ENCODE results near the gene P3H4. TPM values are rescaled to one million over a fixed set of nuclear protein-coding genes. Genes with fewer than 3 reads are reported as not detected.

The P3H4 gene
- total and polyA plus RNA-seq, 11 donors: 2.2 to 10.1 (median 5.3) TPM

GRCh38 chr17:41837761-41838538 is 26.2 kb upstream of the P3H4 start, which contains the start of gene KLHL10:
Gene KLHL10 (plus strand): TSS chr17:41837825. CDS start chr17:41837933, 108 bp downstream.
- intact Hi-C loops (cut with DNase I): no loop called here
- no peak within 1 kb of the TSS for H3K27ac ChIP-seq
- ATAC-seq: no peak

GRCh38 chr17:41836550-41837196 is 24.9 kb upstream of the P3H4 start:
- intact Hi-C loops (cut with DNase I): no loop called here
- H3K4me1 ChIP-seq: peaks cover 0 to 17% (median 12%) of the 10 kb centered on the region in 12 donors
- H3K27ac ChIP-seq: peak overlapping the region in 6 of 12 donors; percentile 46 to 88 (median 80)
- ATAC-seq: no peak
- no peak for DNase-seq
- 60 to 81% (median 61%) methylated on average over 21 of the region's 21 CpGs for WGBS, 4 donors
- no peaks in the 10 kb centered on the region for H3K9me3 ChIP-seq
- H3K4me3 ChIP-seq: peak overlapping the region; percentile 73 to 97 (median 88)
- no peaks in the 10 kb centered on the region for H3K27me3 ChIP-seq
- no peak for TF ChIP-seq POLR2A (IDR thresholded peaks at IDR 0.05)
- no peak for TF ChIP-seq CTCF (IDR thresholded peaks at IDR 0.05)
- H3K36me3 ChIP-seq: peaks cover 0 to 18% (median 11%) of the 10 kb centered on the region in 9 donors

More at GRCh38 chr17:41837761-41838538, 26.2 kb upstream of the P3H4 start, which contains the start of gene KLHL10:
- peak within 1 kb of the TSS in 8 of 12 donors; percentile 81 to 97 (median 92) for H3K4me3 ChIP-seq
- TF ChIP-seq POLR2A (IDR thresholded peaks at IDR 0.05) (no peak), CTCF (IDR thresholded peaks at IDR 0.05) (no peak)
- peaks cover 0 to 7% (median 0%) of the 10 kb centered on the region in 9 donors for H3K36me3 ChIP-seq
- no peaks in the 10 kb centered on the region for H3K9me3 ChIP-seq
- WGBS, 4 donors: 92 to 96% (median 95%) methylated on average over 14 to 15 of the region's 15 CpGs
- H3K27me3 ChIP-seq: no peaks in the 10 kb centered on the region
- DNase-seq: no peak
- H3K4me1 ChIP-seq: peaks cover 0 to 17% (median 12%) of the 10 kb centered on the region in 12 donors

- WGBS, 4 donors: 1 to 5% (median 1%) methylated on average over 17 to 72 of the region's 72 CpGs
- peak within 1 kb of the TSS in 11 of 12 donors; percentile 6 to 88 (median 64) for H3K27ac ChIP-seq
- no peaks in the 10 kb centered on the region for H3K27me3 ChIP-seq
- peak within 1 kb of the TSS; percentile 73 to 97 (median 88) for H3K4me3 ChIP-seq
- DNase-seq: peak; percentile 54 to 83 (median 68)
- TF ChIP-seq POLR2A (IDR thresholded peaks at IDR 0.05) (no peak), CTCF (IDR thresholded peaks at IDR 0.05) (no peak)
- peaks cover 0 to 25% (median 18%) of the 10 kb centered on the region in 9 donors for H3K36me3 ChIP-seq
- H3K9me3 ChIP-seq: no peaks in the 10 kb centered on the region
- ATAC-seq: peak; percentile 68 to 96 (median 92)
- H3K4me1 ChIP-seq: peaks cover 0 to 17% (median 12%) of the 10 kb centered on the region in 12 donors
- intact Hi-C loops (cut with DNase I): loop anchor here in 1 of 10 donors (2.0 kb wide), 1 partner anchor 23 kb away; the partner anchor contains the start of gene FKBP10
Observed at GRCh38 chr17:41835800-41836549, 24.2 kb upstream of the P3H4 start, which contains the start of gene NT5C3B. Gene NT5C3B (minus strand): TSS chr17:41836232. CDS start chr17:41836193, 39 bp downstream.
